GM19025 (cell line): Measurements from ENCODE around the gene OR2A7.
"Not testable (repeated sequence)": the region's sequence is repeated elsewhere in the genome, so short reads cannot be mapped to it uniquely, and the experiment has no call there.

Experiments used
- ATAC-seq: cut with Tn5 transposase; IDR thresholded peaks from one replicate; pipeline ENCODE4 v1.9.1; 2021; ENCODE audit warnings: mild to moderate bottlenecking, low read depth, moderate library complexity; ENCODE audit not compliant: unreplicated experiment

The OR2A7 gene, protein sequence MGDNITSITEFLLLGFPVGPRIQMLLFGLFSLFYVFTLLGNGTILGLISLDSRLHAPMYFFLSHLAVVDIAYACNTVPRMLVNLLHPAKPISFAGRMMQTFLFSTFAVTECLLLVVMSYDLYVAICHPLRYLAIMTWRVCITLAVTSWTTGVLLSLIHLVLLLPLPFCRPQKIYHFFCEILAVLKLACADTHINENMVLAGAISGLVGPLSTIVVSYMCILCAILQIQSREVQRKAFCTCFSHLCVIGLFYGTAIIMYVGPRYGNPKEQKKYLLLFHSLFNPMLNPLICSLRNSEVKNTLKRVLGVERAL

DNA sequence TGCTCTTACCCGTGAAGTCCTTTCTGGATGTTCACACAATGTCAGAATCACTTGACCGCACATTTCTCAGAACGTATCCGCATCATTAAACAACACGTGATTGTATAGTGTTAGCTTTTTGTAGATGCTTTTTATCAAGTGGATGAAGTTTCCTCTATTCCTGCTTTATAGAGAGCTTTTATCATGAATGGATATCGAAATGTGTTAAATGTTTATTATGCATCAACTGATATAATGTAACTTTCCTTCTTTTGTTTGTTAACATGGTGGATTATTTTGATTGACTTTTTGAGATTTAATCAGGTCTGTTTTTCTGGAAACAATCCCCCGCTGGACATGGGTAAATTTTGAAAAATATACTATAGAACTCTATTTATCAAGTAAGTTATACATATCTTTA lies at the start of gene OR2A7:
Gene OR2A7 (minus strand): TSS at position 101 of the 400 bp plus-strand sequence. CDS start 5,164 bp downstream, outside the sequence.
- ATAC-seq = not testable (repeated sequence)

DNA sequence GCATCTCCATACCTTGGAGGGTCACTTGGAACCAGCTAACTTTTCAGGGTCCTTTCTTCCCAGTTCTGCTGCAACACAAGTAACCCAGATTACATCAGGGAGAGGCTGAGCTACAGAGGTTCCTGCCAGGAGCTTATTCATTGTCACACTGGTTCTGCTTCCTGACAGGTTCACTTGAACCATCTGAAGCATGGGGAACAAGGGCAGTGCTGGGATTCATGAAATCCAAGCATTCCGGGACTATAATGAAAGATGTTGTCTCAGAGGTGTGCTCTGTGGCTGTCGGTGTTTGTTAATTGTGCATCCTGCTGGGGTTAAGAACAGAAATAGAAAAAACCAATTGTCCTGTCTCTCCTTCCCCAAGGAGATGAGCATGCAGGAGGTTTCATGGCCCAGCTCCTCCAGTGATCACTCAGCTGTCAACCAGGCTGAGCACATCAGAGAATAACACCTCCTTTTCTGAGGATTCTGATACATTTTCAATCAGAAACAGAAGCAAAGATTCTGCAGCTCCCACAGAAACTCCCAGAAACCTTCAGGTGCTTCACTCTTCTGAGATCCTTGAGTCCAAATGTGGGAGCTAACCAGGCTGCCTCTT lies 47.4 kb upstream of the OR2A7 start, which contains the start of gene OR2A1:
Gene OR2A1 (plus strand): TSS at position 548 of the 598 bp plus-strand sequence. CDS start 5,706 bp downstream, outside the sequence.
- ATAC-seq = not testable (repeated sequence)

DNA sequence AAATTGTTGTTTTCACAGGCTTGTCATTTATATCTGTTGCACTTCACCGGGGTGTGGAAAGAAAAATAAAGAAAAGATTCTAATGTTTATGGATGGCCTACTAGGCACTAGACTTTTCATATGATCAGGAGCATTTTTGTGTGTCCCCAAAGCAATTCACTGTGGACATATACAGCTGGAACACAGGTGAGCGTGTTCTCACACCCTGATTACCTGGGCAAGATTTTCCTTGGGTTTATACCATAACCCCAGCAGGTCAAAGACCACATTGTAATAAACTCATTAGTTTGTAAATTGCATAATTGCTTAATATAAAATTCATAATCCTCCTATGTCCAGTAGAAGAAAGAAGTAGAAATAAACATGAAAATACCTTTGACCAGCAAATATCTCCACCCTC lies 46.6 kb upstream of the OR2A7 start:
- not testable (repeated sequence) for ATAC-seq

DNA sequence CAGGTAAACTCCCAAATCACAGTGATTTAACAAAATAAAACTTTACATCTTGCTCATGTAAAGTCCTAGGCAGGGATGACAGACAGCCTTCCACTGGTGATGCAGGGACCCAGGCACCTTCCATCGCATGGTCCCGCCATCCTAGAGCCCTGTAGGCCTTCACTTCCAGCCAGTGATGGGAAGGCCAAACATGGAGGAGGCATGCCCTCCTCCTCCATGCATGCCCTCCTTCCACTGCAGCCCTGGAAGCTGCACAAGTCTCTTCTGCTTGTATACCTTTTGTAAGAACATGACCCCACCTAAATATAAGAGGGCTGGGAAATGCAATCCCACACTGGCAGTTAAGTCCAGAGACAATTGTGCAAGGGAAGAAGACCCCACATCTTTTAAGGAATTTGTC lies 45.1 kb upstream of the OR2A7 start:
- not testable (repeated sequence) for ATAC-seq

DNA sequence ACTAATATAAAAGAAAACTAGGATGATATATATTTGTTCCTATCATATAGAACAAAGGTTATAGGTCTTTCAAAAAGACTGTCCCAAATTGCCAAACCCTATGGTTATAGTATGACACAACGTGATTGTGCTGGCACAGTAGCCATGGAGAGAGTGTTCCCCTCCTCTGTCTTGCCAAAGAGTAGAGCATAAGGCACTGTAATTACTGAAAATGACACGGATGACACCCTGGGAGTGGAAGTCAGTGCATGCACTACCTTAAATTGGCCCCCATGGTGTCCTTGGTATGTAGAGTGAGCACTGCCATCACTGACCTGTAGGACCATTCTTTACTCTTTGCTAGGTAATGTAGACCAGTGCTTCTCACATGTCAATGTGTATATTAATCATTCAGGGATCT lies 40.6 kb upstream of the OR2A7 start:
- not testable (repeated sequence) for ATAC-seq

DNA sequence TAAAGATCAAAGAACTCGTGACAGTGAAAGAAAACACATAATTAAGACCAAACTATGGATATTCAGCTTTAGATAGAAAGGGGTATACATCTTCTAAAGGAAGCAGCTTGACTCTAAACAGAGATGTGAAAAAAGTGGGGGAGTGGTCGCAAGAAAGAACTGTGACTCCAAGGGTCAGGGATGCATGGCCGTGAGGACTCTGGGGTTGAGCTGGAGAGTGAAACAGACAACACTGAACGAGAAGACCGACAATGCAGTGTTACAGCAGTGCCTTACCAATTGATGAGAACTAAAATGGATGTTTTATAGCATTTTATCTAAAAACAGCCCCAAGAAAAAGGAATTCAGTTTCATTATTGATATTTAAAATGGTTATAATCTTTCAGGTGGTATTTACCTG lies 39.0 kb upstream of the OR2A7 start:
- not testable (repeated sequence) for ATAC-seq

DNA sequence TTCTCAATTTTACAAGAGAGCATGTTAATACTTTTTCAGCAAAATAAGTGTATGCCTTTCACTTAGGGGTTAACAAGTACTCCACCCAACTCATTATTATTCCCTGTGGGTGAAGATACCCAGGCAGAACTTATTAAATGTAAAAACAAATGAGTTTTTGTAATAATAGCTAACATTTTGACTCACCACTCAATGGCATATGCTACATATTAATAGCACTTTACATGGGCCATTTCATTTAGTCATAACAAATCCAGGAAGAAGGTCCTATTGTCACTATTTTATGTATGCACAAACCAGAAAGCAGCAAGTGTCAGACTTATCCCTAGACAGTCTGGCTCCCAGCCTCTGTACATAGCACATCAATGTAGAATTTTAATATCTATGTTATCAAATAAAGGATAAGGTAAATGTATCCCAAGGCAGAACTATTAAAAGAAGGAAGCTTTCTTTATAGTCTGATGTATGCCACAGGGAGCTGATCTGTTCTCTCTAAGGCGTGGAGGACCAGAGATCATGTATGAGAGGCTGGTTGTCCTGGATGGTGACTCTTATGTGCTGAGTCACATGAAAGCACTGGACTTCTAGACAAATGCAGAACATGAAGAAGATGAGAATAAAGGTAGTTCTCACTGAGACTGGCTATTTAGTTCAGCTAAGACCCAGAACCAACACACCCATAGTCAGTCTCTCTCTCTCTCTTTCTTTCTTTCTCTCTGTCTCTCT lies 38.1 kb upstream of the OR2A7 start:
- not testable (repeated sequence) for ATAC-seq

DNA sequence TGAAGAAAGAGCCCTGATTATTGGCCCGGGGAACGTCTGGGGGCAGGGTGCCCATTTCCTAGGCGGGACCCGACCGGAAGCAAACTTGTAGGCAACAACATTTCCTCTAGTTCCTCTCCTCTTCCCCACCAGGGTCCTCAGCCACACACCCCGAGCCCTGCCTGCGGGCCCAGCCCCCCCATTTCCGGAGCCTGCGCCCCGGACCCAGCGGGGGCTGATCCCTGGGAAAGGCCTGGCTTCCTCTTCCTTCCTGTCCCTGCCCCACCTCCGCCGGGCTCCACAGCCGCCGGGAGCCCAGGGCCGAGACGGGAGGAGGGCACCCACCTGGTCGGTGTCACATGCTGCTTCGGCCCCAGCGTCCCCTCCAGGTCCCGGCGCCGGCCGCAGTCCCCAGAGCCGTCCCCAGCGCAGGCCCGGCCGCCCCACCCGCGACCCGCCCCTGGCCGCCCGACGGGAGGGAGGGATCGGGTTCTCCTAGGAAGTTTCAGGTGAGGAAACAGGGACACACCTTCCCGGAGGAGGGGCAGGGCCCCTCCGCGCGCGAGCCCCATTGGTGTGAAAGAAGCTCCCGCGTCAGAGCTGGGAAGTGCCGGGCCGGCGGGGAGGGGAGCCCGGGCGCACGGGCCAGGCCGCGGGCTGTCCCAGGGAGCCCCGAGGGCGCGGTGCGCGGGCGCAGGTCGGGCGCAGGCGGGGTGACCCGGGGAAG lies 29.4 kb upstream of the OR2A7 start:
- ATAC-seq = peak; percentile 72

DNA sequence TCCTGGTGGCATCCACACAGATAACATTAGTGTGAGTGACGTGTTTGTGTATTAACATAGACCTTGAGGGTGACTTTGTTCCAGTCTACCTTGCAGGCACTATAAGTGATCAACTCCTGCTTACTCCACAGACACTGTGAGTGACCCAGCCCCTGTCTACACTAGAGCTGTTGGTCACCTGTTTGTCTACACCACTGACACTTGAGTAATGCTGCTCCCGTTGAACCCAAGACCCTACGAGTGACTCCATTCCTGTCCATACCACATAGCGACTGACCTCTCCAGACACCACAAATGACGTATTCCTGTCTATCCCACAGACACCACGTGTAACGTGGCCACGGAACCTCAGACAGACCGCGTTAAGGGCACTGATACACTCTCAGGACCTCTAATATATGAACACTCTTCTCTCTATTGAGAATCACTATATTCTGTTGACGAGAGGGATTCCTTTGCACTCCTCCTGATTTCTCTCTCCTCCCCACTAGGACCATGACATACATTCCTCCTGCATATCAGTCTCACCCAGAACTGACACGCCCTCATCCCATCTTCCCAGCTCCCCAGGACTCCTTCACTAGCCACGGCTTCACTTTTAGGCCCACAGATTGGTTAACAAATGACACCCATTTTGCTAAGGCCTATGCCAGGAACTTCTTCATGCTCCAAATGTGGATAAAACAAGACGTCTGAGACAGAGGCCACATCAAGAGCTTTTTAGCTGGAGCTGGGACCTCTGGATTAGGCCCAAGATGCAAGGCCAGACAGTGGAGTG lies 28.0 kb upstream of the OR2A7 start:
- not testable (repeated sequence) for ATAC-seq

DNA sequence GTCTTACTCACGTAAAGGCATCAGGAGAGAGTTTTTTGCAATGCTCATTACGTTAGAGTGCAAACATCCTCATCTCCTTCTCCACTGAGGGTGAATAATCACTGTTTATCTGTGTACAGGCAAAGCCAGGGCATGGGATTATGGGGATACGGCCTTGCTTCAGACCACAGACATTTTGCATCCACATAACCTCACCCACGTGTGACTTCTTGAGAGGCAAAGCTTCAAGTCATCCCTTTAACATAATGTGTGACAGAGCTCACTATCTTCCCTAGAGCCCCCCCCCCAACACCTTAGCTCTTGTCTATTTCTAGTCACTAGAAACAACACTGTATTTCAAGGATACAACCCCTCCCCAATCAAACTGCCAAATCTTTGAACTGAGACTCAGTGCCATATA lies 27.0 kb upstream of the OR2A7 start:
- ATAC-seq = not testable (repeated sequence)

DNA sequence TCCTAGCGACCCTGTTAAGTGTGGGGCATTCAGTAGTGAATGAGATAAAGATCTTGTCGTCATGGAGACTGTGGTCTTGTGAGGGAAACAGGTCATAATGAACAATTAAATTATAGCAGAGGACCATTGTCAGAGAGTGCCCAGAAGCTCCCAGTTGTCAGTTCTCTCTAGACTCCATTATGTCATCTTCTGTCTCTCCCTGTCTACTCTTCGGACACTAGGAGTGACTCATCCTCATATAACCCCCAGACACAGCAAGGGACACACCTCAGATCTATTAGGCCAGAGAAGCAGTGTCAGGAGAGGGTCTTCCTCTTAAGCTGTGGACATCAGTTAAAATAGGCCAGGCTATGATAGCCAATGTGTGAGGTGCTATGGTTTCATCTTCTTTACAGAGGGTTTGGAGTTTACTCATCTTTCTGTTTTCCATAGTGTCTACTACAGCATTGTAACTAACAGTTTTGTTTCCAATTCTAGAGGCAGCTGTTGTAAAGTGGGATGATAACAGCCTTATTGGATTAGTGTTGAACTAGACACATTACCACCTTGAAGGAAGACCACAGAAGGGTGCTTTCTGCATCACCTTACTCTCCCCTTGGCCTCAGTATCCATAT lies 22.7 kb upstream of the OR2A7 start:
- not testable (repeated sequence) for ATAC-seq

DNA sequence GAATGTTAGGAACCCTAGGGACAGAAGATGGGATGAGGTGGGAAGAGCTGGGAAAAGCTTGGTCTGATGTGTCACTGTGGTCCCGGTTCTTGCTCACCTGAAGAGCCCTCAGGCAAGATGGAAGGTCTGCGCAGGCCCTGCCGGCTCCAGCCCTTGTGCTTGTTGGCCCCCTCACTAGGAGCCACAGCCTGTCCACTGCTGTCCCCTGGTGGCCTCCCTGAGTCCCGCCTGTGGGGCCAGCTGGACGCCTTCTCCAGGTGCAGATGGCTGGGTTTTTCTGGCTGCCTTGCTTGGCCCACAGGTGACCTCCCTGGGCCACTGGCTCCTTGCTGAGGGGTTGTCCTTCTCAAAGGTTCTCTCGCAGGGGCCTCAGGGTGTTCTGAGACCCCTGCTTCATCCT lies 19.1 kb upstream of the OR2A7 start:
- not testable (repeated sequence) for ATAC-seq

DNA sequence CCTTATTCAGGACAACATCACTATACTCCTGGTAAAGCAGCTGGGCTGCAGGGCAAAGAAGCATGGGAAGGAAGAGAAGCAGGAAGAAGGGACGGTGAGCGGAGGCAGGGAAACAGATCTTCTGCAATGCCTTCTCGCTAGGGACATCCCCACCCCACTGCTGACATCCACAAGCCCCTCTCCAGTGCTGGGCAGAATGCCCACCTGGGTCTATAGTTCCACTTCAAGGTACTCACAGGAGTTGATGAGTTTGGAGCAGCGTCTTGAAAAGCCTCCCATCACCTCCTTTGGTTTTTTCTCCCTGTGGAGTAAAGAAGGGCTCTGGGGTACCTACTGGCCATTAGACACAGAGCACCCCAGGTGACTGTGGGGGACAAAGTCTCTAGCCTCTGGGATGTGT lies 17.9 kb upstream of the OR2A7 start:
- not testable (repeated sequence) for ATAC-seq

DNA sequence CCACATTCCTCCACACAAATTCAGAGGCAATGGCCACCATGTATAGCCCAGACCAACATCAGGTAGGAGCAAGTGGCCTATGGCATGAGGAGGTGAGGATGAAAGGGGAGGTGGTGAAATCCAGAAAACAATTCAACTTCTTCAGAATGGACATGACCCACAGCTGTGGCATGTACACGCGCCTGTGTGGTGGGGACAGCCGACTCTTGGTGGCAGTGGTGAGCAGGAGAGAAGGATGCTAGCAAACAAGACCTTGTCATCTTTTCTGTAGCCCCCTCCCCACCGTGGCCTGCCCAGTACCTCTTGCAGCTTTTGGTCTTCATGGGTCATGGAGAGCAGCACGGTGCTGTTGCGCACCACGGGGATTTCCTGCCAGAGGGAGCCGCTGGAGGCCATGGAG lies 17.4 kb upstream of the OR2A7 start:
- not testable (repeated sequence) for ATAC-seq

DNA sequence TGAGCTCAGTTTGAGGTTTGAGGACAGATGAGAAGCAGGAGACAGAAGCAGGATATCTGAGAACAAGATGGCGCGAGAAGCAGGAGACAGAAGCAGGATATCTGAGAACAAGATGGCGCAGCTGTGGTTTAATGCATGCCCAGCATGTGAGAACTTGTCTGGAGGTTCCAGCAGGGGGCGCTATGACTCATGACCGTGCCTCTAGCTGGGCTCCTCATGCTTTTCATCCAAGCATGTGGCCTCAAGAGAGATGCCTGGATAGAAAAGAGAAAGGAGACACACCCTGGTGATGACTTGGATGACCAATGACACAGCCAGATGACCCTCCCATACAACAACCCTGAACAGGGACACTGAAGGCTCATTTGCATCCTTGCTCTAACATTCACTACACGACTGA lies 15.4 kb upstream of the OR2A7 start:
- ATAC-seq = not testable (repeated sequence)

DNA sequence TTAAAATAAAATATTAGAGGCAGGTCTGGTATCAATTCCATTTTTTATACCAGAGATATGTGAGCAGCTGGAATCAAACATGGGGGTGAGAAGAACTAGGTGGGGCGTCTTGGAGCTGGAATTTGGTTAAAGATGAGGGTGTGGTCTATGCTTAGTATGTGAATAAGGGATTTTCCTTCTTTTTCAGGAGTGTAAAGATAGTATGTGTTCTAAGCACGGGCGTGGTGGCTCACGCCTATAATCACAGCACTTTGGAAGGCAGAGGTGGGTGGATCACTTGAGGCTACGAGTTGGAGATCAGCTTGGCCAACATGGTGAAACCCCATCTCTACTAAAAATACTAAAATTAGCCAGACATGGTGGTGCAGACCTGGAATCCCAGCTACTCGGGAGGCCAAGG lies 10.7 kb upstream of the OR2A7 start:
- not testable (repeated sequence) for ATAC-seq

DNA sequence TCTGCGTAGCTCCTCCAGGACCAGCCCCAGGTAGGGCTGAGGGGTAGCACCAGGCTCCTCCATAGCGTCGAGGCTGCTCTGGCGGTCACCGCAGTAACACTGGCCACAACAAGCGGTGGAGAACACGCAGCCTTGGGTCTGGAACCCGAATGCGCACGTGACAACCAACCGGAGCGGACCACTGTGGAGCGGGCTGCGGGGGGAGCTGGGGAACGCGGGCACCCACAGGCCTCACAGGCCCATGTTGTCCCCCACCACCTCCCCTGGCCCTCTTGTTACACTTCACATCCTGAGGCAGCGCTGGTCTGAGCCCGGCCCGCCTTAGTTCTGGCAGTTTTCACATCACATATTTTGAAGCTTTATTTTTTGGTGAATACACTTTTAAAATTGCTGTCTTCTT lies 4.6 kb upstream of the OR2A7 start, which contains the start of gene CTAGE8:
Gene CTAGE8 (minus strand): TSS at position 101 of the 400 bp plus-strand sequence. CDS start 38 bp downstream, at position 63.
- ATAC-seq = not testable (repeated sequence)

DNA sequence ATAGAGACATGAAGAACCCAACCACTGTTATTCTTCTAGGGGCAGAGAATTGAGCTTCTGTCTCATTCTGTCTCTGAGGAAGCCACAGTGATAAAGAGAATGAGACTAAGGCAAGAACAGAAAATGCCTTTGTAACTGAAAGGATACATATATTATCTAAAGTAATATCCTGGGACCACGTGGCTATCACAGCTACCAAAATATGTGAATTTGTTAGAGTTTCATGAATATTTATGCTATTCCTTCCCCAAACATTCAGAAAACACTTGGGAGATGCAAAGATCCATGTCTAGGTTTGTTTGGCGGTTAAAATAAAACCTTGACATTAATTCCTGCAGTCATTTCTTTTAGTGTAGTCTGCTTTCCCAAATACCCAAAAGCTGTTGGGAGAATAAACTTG lies 2.5 kb downstream of the OR2A7 start:
- not testable (repeated sequence) for ATAC-seq

DNA sequence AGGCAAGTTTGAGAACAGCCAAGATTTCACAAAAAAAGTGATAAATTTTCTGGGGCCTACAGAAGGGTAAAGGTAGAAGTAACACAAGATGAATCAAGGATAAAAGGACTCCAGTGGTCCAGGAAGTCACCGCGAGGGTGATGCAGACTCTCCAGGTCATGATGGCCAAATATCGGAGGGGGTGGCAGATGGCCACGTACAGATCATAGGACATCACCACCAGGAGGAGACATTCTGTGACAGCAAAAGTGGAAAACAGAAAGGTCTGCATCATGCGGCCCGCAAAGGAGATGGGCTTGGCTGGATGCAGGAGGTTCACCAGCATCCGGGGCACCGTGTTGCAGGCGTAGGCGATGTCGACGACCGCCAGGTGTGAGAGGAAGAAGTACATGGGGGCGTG lies 5.5 kb downstream of the OR2A7 start:
- not testable (repeated sequence) for ATAC-seq
